ENCODE measurements around the gene COPS7A.
A peak's percentile ranks its signal among the peaks of the same experiment; 100 is the strongest.

The COPS7A gene

GRCh38 chr12:6723607-6724408 lies at the start of gene COPS7A:
COPS7A (plus strand) TSS chr12:6724046; CDS start chr12:6724657, 611 bp downstream.
- no peak for TF ChIP-seq CTCF (conservative IDR thresholded peaks at IDR 0.05; ENCODE audit: control insufficient read depth, insufficient read depth, low read depth, low read length)
- H3K4me3 ChIP-seq (ENCODE audit: control insufficient read depth, low read depth, low read length), result peak within 1 kb of the TSS; percentile 78
- peak; percentile 98 for DNase-seq (ENCODE audit: low read depth)

- H3K4me3 ChIP-seq (ENCODE audit: control insufficient read depth, low read depth, low read length), result no peak overlapping the region
- no peak for DNase-seq (ENCODE audit: low read depth)
- no peak for TF ChIP-seq CTCF (conservative IDR thresholded peaks at IDR 0.05; ENCODE audit: control insufficient read depth, insufficient read depth, low read depth, low read length)
These were observed 46.9 kb upstream of the COPS7A start for GRCh38 chr12:6676962-6677361.

GRCh38 chr12:6684609-6685008 lies 39.2 kb upstream of the COPS7A start:
- peak; percentile 47 for DNase-seq (ENCODE audit: low read depth)
- TF ChIP-seq CTCF (conservative IDR thresholded peaks at IDR 0.05; ENCODE audit: control insufficient read depth, insufficient read depth, low read depth, low read length), result peak; percentile 53
- H3K4me3 ChIP-seq (ENCODE audit: control insufficient read depth, low read depth, low read length), result no peak overlapping the region

GRCh38 chr12:6685814-6686213 lies 38.0 kb upstream of the COPS7A start:
- TF ChIP-seq CTCF (conservative IDR thresholded peaks at IDR 0.05; ENCODE audit: control insufficient read depth, insufficient read depth, low read depth, low read length), result no peak
- no peak for DNase-seq (ENCODE audit: low read depth)
- no peak overlapping the region for H3K4me3 ChIP-seq (ENCODE audit: control insufficient read depth, low read depth, low read length)

- peak overlapping the region; percentile 66 for H3K4me3 ChIP-seq (ENCODE audit: control insufficient read depth, low read depth, low read length)
- TF ChIP-seq CTCF (conservative IDR thresholded peaks at IDR 0.05; ENCODE audit: control insufficient read depth, insufficient read depth, low read depth, low read length), result no peak
- no peak for DNase-seq (ENCODE audit: low read depth)
These were observed 35.3 kb upstream of the COPS7A start for GRCh38 chr12:6688543-6688998.

GRCh38 chr12:6688999-6689882 lies 34.6 kb upstream of the COPS7A start, which contains the start of gene ZNF384:
ZNF384 (minus strand) TSS chr12:6689375; CDS start chr12:6679520, 9,855 bp downstream.
- peak within 1 kb of the TSS; percentile 66 for H3K4me3 ChIP-seq (ENCODE audit: control insufficient read depth, low read depth, low read length)
- DNase-seq (ENCODE audit: low read depth), result peak; percentile 99
- no peak for TF ChIP-seq CTCF (conservative IDR thresholded peaks at IDR 0.05; ENCODE audit: control insufficient read depth, insufficient read depth, low read depth, low read length)

Measured in fibroblast of mammary gland (primary cell).